Neural progenitor cell (in vitro differentiated cells): Measurements from ENCODE around the gene CLEC4G. TPM values are rescaled to one million over a fixed set of nuclear protein-coding genes. Genes with fewer than 3 reads are reported as not detected.

Experiments used
- DNase-seq: peaks from one replicate; pipeline ENCODE4 v3.0.0-alpha.2; 2016; ENCODE audit warnings: low spot score
- H2AFZ ChIP-seq: fragments of 200-600 bp; sonication (generic); replicated peaks from 2 replicates; pipeline ENCODE4 v1.6.1; 2016; ENCODE audit warnings: antibody characterized with exemption
- H3F3A ChIP-seq: fragments of 200-600 bp; sonication (generic); 2 replicates; pipeline ENCODE4 v1.6.1; 2016; ENCODE audit warnings: antibody characterized with exemption, low read depth
- H3K27ac ChIP-seq: fragments of 200-600 bp; sonication (generic); 2 replicates; pipeline ENCODE4 v1.5.1; 2016; ENCODE audit warnings: mild to moderate bottlenecking
- H3K27me3 ChIP-seq: fragments of 200-600 bp; sonication (generic); 2 replicates; pipeline ENCODE4 v1.6.1; 2016; ENCODE audit warnings: mild to moderate bottlenecking, moderate library complexity
- H3K36me3 ChIP-seq: fragments of 200-600 bp; sonication (generic); 2 replicates; pipeline ENCODE4 v1.5.1; 2016
- H3K4me1 ChIP-seq: fragments of 200-600 bp; sonication (generic); 2 replicates; pipeline ENCODE4 v1.6.1; 2016; ENCODE audit warnings: mixed run types
- H3K4me2 ChIP-seq: fragments of 200-600 bp; sonication (generic); 2 replicates; pipeline ENCODE4 v1.6.1; 2016
- H3K4me3 ChIP-seq: fragments of 200-600 bp; sonication (generic); 2 replicates; pipeline ENCODE4 v1.5.1; 2016
- H3K79me2 ChIP-seq: fragments of 200-600 bp; sonication (generic); 2 replicates; pipeline ENCODE4 v1.6.1; 2016; ENCODE audit warnings: low read depth
- H3K9ac ChIP-seq: fragments of 200-600 bp; sonication (generic); 2 replicates; pipeline ENCODE4 v1.6.1; 2016
- H3K9me3 ChIP-seq: fragments of 200-600 bp; sonication (generic); 2 replicates; pipeline ENCODE4 v1.5.1; 2016; ENCODE audit warnings: low read depth
- H4K20me1 ChIP-seq: fragments of 200-600 bp; sonication (generic); 2 replicates; pipeline ENCODE4 v1.6.1; 2016; ENCODE audit warnings: low read depth
- H3K27ac Mint-ChIP-seq: 3 replicates; pipeline ENCODE4 v1.8.0; 2021; ENCODE audit warnings: mixed read lengths
- H3K27me3 Mint-ChIP-seq: 2 replicates; pipeline ENCODE4 v1.8.0; 2022; ENCODE audit warnings: low read depth, mild to moderate bottlenecking, inconsistent platforms, moderate library complexity, mixed read lengths; ENCODE audit not compliant: insufficient read depth
- H3K36me3 Mint-ChIP-seq: 3 replicates; pipeline ENCODE4 v1.8.0; 2021; ENCODE audit warnings: mixed read lengths
- H3K4me1 Mint-ChIP-seq: 3 replicates; pipeline ENCODE4 v1.8.0; 2021; ENCODE audit warnings: mixed read lengths
- H3K4me3 Mint-ChIP-seq: 3 replicates; pipeline ENCODE4 v1.8.0; 2021; ENCODE audit warnings: mild to moderate bottlenecking, moderate library complexity, mixed read lengths
- H3K9me3 Mint-ChIP-seq: 3 replicates; pipeline ENCODE4 v1.8.0; 2020; ENCODE audit warnings: mixed read lengths
- CTCF ChIP-seq: fragments of 200-600 bp; sonication (generic); IDR thresholded peaks from 2 replicates; pipeline ENCODE4 v1.5.1; 2017; ENCODE audit warnings: antibody characterized with exemption, mild to moderate bottlenecking
- EZH2 ChIP-seq: fragments of 200-600 bp; sonication (generic); IDR thresholded peaks from 2 replicates; pipeline ENCODE4 v1.6.1; 2017; ENCODE audit warnings: antibody characterized with exemption, mild to moderate bottlenecking, moderate library complexity
- EZH2phosphoT487 ChIP-seq: fragments of 200-600 bp; sonication (generic); IDR thresholded peaks from 2 replicates; pipeline ENCODE4 v1.6.1; 2017; ENCODE audit warnings: antibody characterized with exemption
- total RNA-seq: library from RNA; depleted of rRNA; stranded (reverse); fragments of >200 nt; gene quantifications from 2 replicates; pipeline ENCODE4 v1.2.3, GENCODE V29; 2015; ENCODE audit warnings: low replicate concordance

The CLEC4G gene
- total RNA-seq, 1 donor from 2014 or later, result not detected

DNA sequence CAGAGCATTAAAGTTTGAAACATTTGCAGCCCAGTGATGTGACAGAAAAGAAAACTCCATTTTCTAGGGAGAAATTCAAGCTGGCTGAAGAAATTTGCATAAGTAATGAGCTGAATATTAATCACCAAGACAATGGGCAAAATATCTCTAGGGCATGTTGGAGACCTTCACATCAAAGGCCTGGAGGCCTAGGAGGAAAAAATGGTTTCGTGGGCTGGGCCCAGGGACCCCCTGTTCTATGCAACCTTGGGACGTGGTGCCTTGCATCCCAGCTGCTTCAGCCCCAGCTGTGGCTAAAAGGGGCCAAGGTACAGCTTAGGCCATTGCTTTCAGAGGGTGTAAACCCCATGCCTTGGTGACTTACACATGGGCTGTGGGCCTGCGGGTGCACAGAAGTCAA is 25.4 kb upstream of the CLEC4G start:
- H3K4me3 Mint-ChIP-seq, result no peak overlapping the region
- no peak overlapping the region for H3K4me3 ChIP-seq
- no peak overlapping the region for H3K9ac ChIP-seq
- DNase-seq, result no peak
- no peak overlapping the region for H3K4me2 ChIP-seq
- H3K36me3 ChIP-seq, result no peaks in the 10 kb centered on the region
- H3K9me3 Mint-ChIP-seq, result peaks cover 38% of the 10 kb centered on the region
- peaks cover 17% of the 10 kb centered on the region for H3K9me3 ChIP-seq
- H2AFZ ChIP-seq, result no peak overlapping the region
- no peak overlapping the region for H3K27ac Mint-ChIP-seq
- no peaks in the 10 kb centered on the region for H4K20me1 ChIP-seq
- H3K27me3 Mint-ChIP-seq, result peaks cover 15% of the 10 kb centered on the region
- H3K79me2 ChIP-seq, result no peaks in the 10 kb centered on the region
- H3F3A ChIP-seq, result no peaks in the 10 kb centered on the region
- no peak overlapping the region for H3K27ac ChIP-seq
- H3K36me3 Mint-ChIP-seq, result no peaks in the 10 kb centered on the region
- TF ChIP-seq EZH2phosphoT487 (no peak), CTCF (no peak), EZH2 (no peak)
- no peaks in the 10 kb centered on the region for H3K4me1 Mint-ChIP-seq
- H3K4me1 ChIP-seq, result no peaks in the 10 kb centered on the region
- H3K27me3 ChIP-seq, result no peaks in the 10 kb centered on the region

DNA sequence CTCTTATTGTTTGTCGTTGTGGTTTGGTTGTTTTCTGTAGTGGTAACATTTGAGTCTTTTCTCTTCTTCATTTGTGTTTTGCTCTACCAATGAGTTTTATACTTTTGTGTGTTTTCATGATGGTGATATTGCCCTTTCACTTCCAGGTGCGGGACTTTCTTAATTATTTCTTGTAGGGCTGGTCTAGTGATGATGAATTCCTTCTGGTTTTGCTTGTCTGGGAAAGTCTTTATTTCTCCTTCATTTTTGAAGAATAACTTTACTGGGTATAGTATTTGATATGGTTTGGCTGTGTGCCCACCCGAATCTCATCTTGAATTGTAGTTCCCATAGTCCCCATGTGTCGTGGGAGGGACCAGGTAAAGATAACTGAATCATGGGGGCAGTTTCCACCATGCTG is 24.3 kb upstream of the CLEC4G start:
- Histone ChIP-seq H3K4me2 (no peak overlapping the region), H2AFZ (no peak overlapping the region), H3K27ac (no peak overlapping the region), H3K36me3 (no peaks in the 10 kb centered on the region), H4K20me1 (no peaks in the 10 kb centered on the region), H3F3A (no peaks in the 10 kb centered on the region), H3K4me1 (no peaks in the 10 kb centered on the region), H3K27me3 (no peaks in the 10 kb centered on the region), H3K9me3 (peaks cover 17% of the 10 kb centered on the region), H3K4me3 (no peak overlapping the region), H3K9ac (no peak overlapping the region), H3K79me2 (no peaks in the 10 kb centered on the region)
- no peak overlapping the region for H3K4me3 Mint-ChIP-seq
- H3K27ac Mint-ChIP-seq, result no peak overlapping the region
- peaks cover 12% of the 10 kb centered on the region for H3K27me3 Mint-ChIP-seq
- TF ChIP-seq CTCF (no peak), EZH2phosphoT487 (no peak), EZH2 (no peak)
- DNase-seq, result no peak
- H3K36me3 Mint-ChIP-seq, result no peaks in the 10 kb centered on the region
- H3K9me3 Mint-ChIP-seq, result peaks cover 35% of the 10 kb centered on the region
- H3K4me1 Mint-ChIP-seq, result no peaks in the 10 kb centered on the region

- no peaks in the 10 kb centered on the region for H3K36me3 Mint-ChIP-seq
These were observed 19.4 kb upstream of the CLEC4G start for GRCh38 chr19:7751157-7751783.

More at GRCh38 chr19:7751157-7751783, 19.4 kb upstream of the CLEC4G start:
- Mint-ChIP-seq H3K4me1 (no peaks in the 10 kb centered on the region), H3K27ac (no peak overlapping the region), H3K9me3 (peaks cover 10% of the 10 kb centered on the region), H3K27me3 (peaks cover 17% of the 10 kb centered on the region), H3K4me3 (no peak overlapping the region)
- H3F3A ChIP-seq, result no peaks in the 10 kb centered on the region
- no peak overlapping the region for H3K27ac ChIP-seq
- H3K4me1 ChIP-seq, result no peaks in the 10 kb centered on the region
- no peaks in the 10 kb centered on the region for H3K9me3 ChIP-seq
- no peaks in the 10 kb centered on the region for H4K20me1 ChIP-seq
- no peaks in the 10 kb centered on the region for H3K27me3 ChIP-seq
- H3K36me3 ChIP-seq, result no peaks in the 10 kb centered on the region
- H3K9ac ChIP-seq, result no peak overlapping the region
- H2AFZ ChIP-seq, result no peak overlapping the region
- no peak for DNase-seq
- TF ChIP-seq CTCF, result no peak
- H3K79me2 ChIP-seq, result no peaks in the 10 kb centered on the region
- H3K4me2 ChIP-seq, result no peak overlapping the region
- no peak overlapping the region for H3K4me3 ChIP-seq
